ENCODE data around the gene SLC10A1. TPM values are rescaled to one million over a fixed set of nuclear protein-coding genes. Genes with fewer than 3 reads are reported as not detected.

The SLC10A1 gene
- total and polyA plus RNA-seq, 2 of the 4 experiments (the other 2 are of a cell fraction) = 0.03 TPM; not detected in 1

GRCh38 chr14:69767369-69767999, 29.6 kb downstream of the SLC10A1 start:
- DNase-seq = peak; percentile 90
- intact Hi-C loops (cut with micrococcal nuclease) (no loop called here), dilution Hi-C loops (cut with HindIII; ENCODE audit: low sequenced_read_pairs, unreplicated experiment) (no loop called here), in situ Hi-C loops (cut with MboI; ENCODE audit: low sequenced_read_pairs) (no loop called here)
- H2AK9ac ChIP-seq (replicated peaks; ENCODE audit: low read depth, low read length, poor library complexity) = peak overlapping the region; percentile 99
- peak; percentile 85 for ATAC-seq (ENCODE audit: low read depth)
- H3K27ac ChIP-seq (ENCODE audit: insufficient read depth, low read length) = peak overlapping the region; percentile 92
- H2AFZ ChIP-seq (replicated peaks; ENCODE audit: low read length, poor library complexity) = peak overlapping the region; percentile 95
- peak overlapping the region; percentile 34 for H2BK120ac ChIP-seq (ENCODE audit: low read depth, low read length)
- peak overlapping the region; percentile 87 for H2BK5ac ChIP-seq (ENCODE audit: low read depth, low read length, poor library complexity, severe bottlenecking)
- H3K4me3 ChIP-seq (ENCODE audit: insufficient read depth, low read depth, low read length) = peak overlapping the region; percentile 72
- peaks cover 33 to 49% of the 10 kb centered on the region in 2 experiments for H3K79me1 ChIP-seq (ENCODE audit: low read depth in 1 of 2, low read length in 2 of 2)
- peak overlapping the region; percentile 83 for H4K5ac ChIP-seq (ENCODE audit: low read depth, low read length)
- H3K36me3 ChIP-seq (ENCODE audit: control insufficient read depth, insufficient read depth, low read length) = peaks cover 37% of the 10 kb centered on the region
- peak overlapping the region; percentile 93 for H3K23ac ChIP-seq (ENCODE audit: low read depth, low read length)
- no peaks in the 10 kb centered on the region for H3K27me3 ChIP-seq (ENCODE audit: control insufficient read depth, insufficient read depth, low read length)
- peaks cover 13% of the 10 kb centered on the region for H3K9me1 ChIP-seq (ENCODE audit: insufficient read depth, low read length)
- peak overlapping the region; percentile 94 for H3K56ac ChIP-seq (ENCODE audit: extremely low read depth, insufficient read depth, low read length)
- peak overlapping the region; percentile 93 for H3K9ac ChIP-seq (ENCODE audit: low read depth, low read length)
- no peak overlapping the region for H2BK20ac ChIP-seq (ENCODE audit: low read depth, low read length)
- peak overlapping the region; percentile 94 to 100 for H4K8ac ChIP-seq (ENCODE audit: low read depth in 2 of 2, low read length in 2 of 2)
- H4K91ac ChIP-seq (ENCODE audit: insufficient read depth, low read depth, low read length) = peak overlapping the region; percentile 95
- H4K20me1 ChIP-seq (ENCODE audit: insufficient read depth, low read length) = peaks cover 50% of the 10 kb centered on the region
- H3K4ac ChIP-seq (ENCODE audit: low read depth, low read length) = peak overlapping the region; percentile 97
- ChIA-PET POLR2A (ENCODE audit: unreplicated experiment) (interaction anchor here (0.6 kb wide), 1 partner anchor 253 kb away, joined by 7 read pairs; no protein-coding TSS in a partner anchor), CTCF (no interaction called here)
- BruUV-seq (replicated peaks) = no TSS peak
- peak overlapping the region; percentile 87 for H2AK5ac ChIP-seq (ENCODE audit: low read depth, low read length)
- 1% methylated on average over 23 of the region's 54 CpGs; no CpG with 5 or more reads in 1 of the 2 experiments for WGBS, 2 experiments (ENCODE audit: extremely low coverage in 2 of 2, insufficient read length in 1 of 2)
- H3K18ac ChIP-seq (ENCODE audit: low read depth, low read length) = peak overlapping the region; percentile 61
- peak overlapping the region; percentile 98 for H3K14ac ChIP-seq (replicated peaks; ENCODE audit: low read depth, low read length)
- H2BK15ac ChIP-seq (ENCODE audit: low read depth, low read length) = no peak overlapping the region
- peak overlapping the region; percentile 94 for H3K4me2 ChIP-seq (ENCODE audit: low read depth, low read length)
- H3K9me3 ChIP-seq (ENCODE audit: control insufficient read depth, insufficient read depth, low read length) = no peaks in the 10 kb centered on the region
- peaks cover 4% of the 10 kb centered on the region for H3K4me1 ChIP-seq (ENCODE audit: control insufficient read depth, insufficient read depth, low read length)
- TF ChIP-seq MAFK (IDR thresholded peaks at IDR 0.05; ENCODE audit: low read depth, low read length) = no peak
- TF ChIP-seq ELK1 (IDR thresholded peaks at IDR 0.05; ENCODE audit: borderline replicate concordance, low read depth, low read length) = no peak
- TF ChIP-seq NFE2L2 (IDR thresholded peaks at IDR 0.05; ENCODE audit: low read depth, low read length) = no peak
- TF ChIP-seq CEBPB (IDR thresholded peaks at IDR 0.05; ENCODE audit: low read depth, low read length) = no peak
- TF ChIP-seq SMC3 (IDR thresholded peaks at IDR 0.05; ENCODE audit: low read depth, low read length) = no peak
- no peak for TF ChIP-seq RCOR1 (IDR thresholded peaks at IDR 0.05; ENCODE audit: insufficient replicate concordance, low read length)
- TF ChIP-seq CHD1 (IDR thresholded peaks at IDR 0.05; ENCODE audit: low read depth, low read length) = peak; percentile 84; the same call in 1 of the 2 replicates
- no peak for TF ChIP-seq RAD21 (IDR thresholded peaks at IDR 0.05; ENCODE audit: low read length)
- TF ChIP-seq FOS (IDR thresholded peaks at IDR 0.05; ENCODE audit: low read depth, low read length) = no peak
- TF ChIP-seq CTCF (conservative IDR thresholded peaks at IDR 0.05; ENCODE audit: low read depth, low read length) = no peak
- TF ChIP-seq MXI1 (IDR thresholded peaks at IDR 0.05; ENCODE audit: borderline replicate concordance, low read depth, low read length) = peak; percentile 45; the same call in 1 of the 2 replicates
- peak; percentile 15; the same call in 1 of the 2 replicates for TF ChIP-seq USF2 (IDR thresholded peaks at IDR 0.05; ENCODE audit: low read depth, low read length)
- TF ChIP-seq POLR2A (IDR thresholded peaks at IDR 0.05; ENCODE audit: low read depth, low read length) = peak; percentile 79; the same call in 1 of the 2 replicates
- no peak for TF ChIP-seq BHLHE40 (IDR thresholded peaks at IDR 0.05; ENCODE audit: low read depth, low read length)
- TF ChIP-seq RFX5 (IDR thresholded peaks at IDR 0.05; ENCODE audit: low read depth, low read length) = no peak
